NCI-H446 (cell line): ENCODE results near the gene PSMB1.
"Not testable (repeated sequence)": the region's sequence is repeated elsewhere in the genome, so short reads cannot be mapped to it uniquely, and the experiment has no call there.

ENCODE experiments used
- DNase-seq, 2 experiments: peaks; one replicate each; lab custom pipeline; 2025; lab: John Stamatoyannopoulos, UW

PSMB1 gene

GRCh38 chr6:170502733-170503413 lies 50.2 kb downstream of the PSMB1 start:
- DNase-seq, result not testable (repeated sequence)

- not testable (repeated sequence) for DNase-seq
Observed at GRCh38 chr6:170502268-170502667, 50.8 kb downstream of the PSMB1 start.

GRCh38 chr6:170500955-170501590 lies 52.0 kb downstream of the PSMB1 start:
- no peak for DNase-seq

GRCh38 chr6:170497841-170498301 lies 55.2 kb downstream of the PSMB1 start:
- DNase-seq, result peak in 1 of 2 experiments; percentile 44

- DNase-seq, result no peak
Observed at GRCh38 chr6:170493354-170493753, 59.8 kb downstream of the PSMB1 start.

GRCh38 chr6:170490259-170490658 lies 62.8 kb downstream of the PSMB1 start:
- no peak for DNase-seq

- DNase-seq, result no peak
Observed at GRCh38 chr6:170489836-170490235, 63.3 kb downstream of the PSMB1 start.

GRCh38 chr6:170487707-170488329 lies 65.3 kb downstream of the PSMB1 start:
- DNase-seq, result no peak

- no peak for DNase-seq
Observed at GRCh38 chr6:170485159-170485558, 67.9 kb downstream of the PSMB1 start.
